H1 (cell line): ENCODE results near the gene EVPLL. TPM values are rescaled to one million over a fixed set of nuclear protein-coding genes. Genes with fewer than 3 reads are reported as not detected.

Experiments
- CTCF ChIA-PET: fragments of 300-600 bp; sonication (Branson Sonifier 250); formaldehyde crosslinking; loops from one replicate; lab custom pipeline; 2021; ENCODE audit not compliant: partially characterized antibody; lab: Charles Lee
- POLR2A ChIA-PET: fragments of 300-600 bp; sonication (Branson Sonifier 250); formaldehyde crosslinking; loops from one replicate; lab custom pipeline; 2021; ENCODE audit warnings: inconsistent platforms; ENCODE audit not compliant: partially characterized antibody; lab: Charles Lee
- DNase-seq, 2 experiments: peaks; one replicate each; pipeline versions ENCODE4 v3.0.0 to v3.0.0-alpha.2; 2010 to 2022; ENCODE audit warnings: low spot score in 2 of 2, low read depth in 1 of 2, mixed read lengths in 1 of 2
- FAIRE-seq: peaks from 2 replicates; lab custom pipeline; 2011; peaks lifted over from hg19 to GRCh38; lab: Jason Lieb, UNC
- H2AFZ ChIP-seq: 2 replicates; pipeline ENCODE4 v1.8.1; 2012; ENCODE audit warnings: low read length, inconsistent platforms
- H2AK5ac ChIP-seq: 2 replicates; pipeline ENCODE4 v1.6.1; 2013; ENCODE audit warnings: low read depth, low read length
- H2BK120ac ChIP-seq: replicated peaks from 2 replicates; pipeline ENCODE3; 2013; ENCODE audit warnings: low read depth, low read length, inconsistent platforms
- H2BK12ac ChIP-seq: 2 replicates; pipeline ENCODE4 v1.6.1; 2013; ENCODE audit warnings: low read depth, low read length
- H2BK15ac ChIP-seq: 2 replicates; pipeline ENCODE4 v1.6.1; 2013; ENCODE audit warnings: low read length
- H2BK20ac ChIP-seq: 2 replicates; pipeline ENCODE4 v1.6.1; 2013; ENCODE audit warnings: low read length
- H2BK5ac ChIP-seq: 2 replicates; pipeline ENCODE4 v1.6.1; 2013; ENCODE audit warnings: low read depth, low read length
- H3K14ac ChIP-seq: 2 replicates; pipeline ENCODE4 v1.6.1; 2013; ENCODE audit warnings: inconsistent platforms; ENCODE audit not compliant: insufficient read length
- H3K18ac ChIP-seq: 2 replicates; pipeline ENCODE4 v1.6.1; 2013; ENCODE audit warnings: low read length; ENCODE audit errors: extremely low read depth
- H3K23ac ChIP-seq: 2 replicates; pipeline ENCODE4 v1.6.1; 2013; ENCODE audit warnings: inconsistent platforms; ENCODE audit not compliant: insufficient read length
- H3K23me2 ChIP-seq: 2 replicates; pipeline ENCODE4 v1.6.1; 2013; ENCODE audit warnings: low read depth, low read length
- H3K27ac ChIP-seq: 2 replicates; pipeline ENCODE4 v1.6.1; 2011; ENCODE audit warnings: low read depth, low read length, inconsistent platforms
- H3K27me3 ChIP-seq, 4 experiments: replicated peaks in 1 of 4; 1 replicate in 1 of 4; 2 replicates in 3 of 4; pipeline versions ENCODE4 v1.6.1 to v1.8.1; 2011 to 2013; ENCODE audit warnings: low read length in 3 of 4, mild to moderate bottlenecking in 3 of 4, inconsistent platforms in 2 of 4, mixed read lengths in 2 of 4, moderate library complexity in 1 of 4; ENCODE audit not compliant: control insufficient read depth in 3 of 4, insufficient read depth in 3 of 4; ENCODE audit errors: extremely low read depth in 1 of 4
- H3K36me3 ChIP-seq, 4 experiments: 2 replicates each; pipeline versions ENCODE4 v1.6.1 to v1.8.1; 2011 to 2013; ENCODE audit warnings: mild to moderate bottlenecking in 4 of 4, low read length in 3 of 4, moderate library complexity in 2 of 4, control low read depth in 1 of 4, inconsistent platforms in 1 of 4; ENCODE audit not compliant: insufficient read depth in 4 of 4, control insufficient read depth in 2 of 4
- H3K4ac ChIP-seq: replicated peaks from 2 replicates; pipeline ENCODE3; 2013; ENCODE audit warnings: low read length, low read depth, mixed read lengths, inconsistent platforms; ENCODE audit not compliant: insufficient read length
- H3K4me1 ChIP-seq, 4 experiments: replicated peaks in 1 of 4; 1 replicate in 1 of 4; 2 replicates in 3 of 4; pipeline versions ENCODE4 v1.6.1 to v1.8.1; 2011 to 2013; ENCODE audit warnings: low read length in 3 of 4, inconsistent platforms in 2 of 4, mixed read lengths in 1 of 4; ENCODE audit not compliant: insufficient read depth in 4 of 4, control insufficient read depth in 3 of 4
- H3K4me2 ChIP-seq, 2 experiments: 2 replicates each; pipeline versions ENCODE4 v1.6.1 to v1.8.1; 2011 to 2013; ENCODE audit warnings: low read depth in 2 of 2, low read length in 2 of 2, control low read depth in 1 of 2, inconsistent platforms in 1 of 2, mild to moderate bottlenecking in 1 of 2; ENCODE audit not compliant: insufficient read depth in 1 of 2
- H3K4me3 ChIP-seq, 4 experiments: fragments of 200-600, 300-600 bp in 1 of 4; sonication (generic), shearing (Covaris generic), sonication (Bioruptor Twin) in 1 of 4; 2 replicates each; pipeline versions ENCODE4 v1.5.1 to v1.8.1; 2011 to 2016; ENCODE audit warnings: low read length in 4 of 4, low read depth in 3 of 4, control low read depth in 2 of 4, inconsistent platforms in 2 of 4, mild to moderate bottlenecking in 2 of 4, mixed read lengths in 1 of 4, moderate library complexity in 1 of 4; ENCODE audit not compliant: insufficient read depth in 2 of 4; ENCODE audit errors: extremely low read depth in 1 of 4
- H3K56ac ChIP-seq: replicated peaks from 2 replicates; pipeline ENCODE3; 2013; ENCODE audit warnings: low read depth, mild to moderate bottlenecking, mixed read lengths, low read length, inconsistent platforms; ENCODE audit not compliant: insufficient read length
- H3K79me1 ChIP-seq: 2 replicates; pipeline ENCODE4 v1.6.1; 2013; ENCODE audit warnings: low read depth, low read length, control low read depth
- H3K79me2 ChIP-seq, 2 experiments: 2 replicates each; pipeline versions ENCODE4 v1.6.1 to v1.8.1; 2012 to 2013; ENCODE audit warnings: low read length in 2 of 2, mild to moderate bottlenecking in 2 of 2, inconsistent platforms in 1 of 2; ENCODE audit not compliant: insufficient read depth in 2 of 2, control insufficient read depth in 1 of 2
- H3K9ac ChIP-seq, 4 experiments: replicated peaks in 1 of 4; 1 replicate in 1 of 4; 2 replicates in 3 of 4; pipeline versions ENCODE4 v1.6.1 to v1.8.1; 2011 to 2013; ENCODE audit warnings: low read depth in 3 of 4, low read length in 3 of 4, control low read depth in 2 of 4, mild to moderate bottlenecking in 2 of 4, moderate library complexity in 2 of 4, inconsistent platforms in 1 of 4; ENCODE audit errors: extremely low read depth in 1 of 4
- H3K9me3 ChIP-seq, 2 experiments: 2 replicates each; pipeline versions ENCODE4 v1.6.1 to v1.8.1; 2012 to 2013; ENCODE audit warnings: mild to moderate bottlenecking in 2 of 2, moderate library complexity in 2 of 2, control low read depth in 1 of 2, inconsistent platforms in 1 of 2, low read depth in 1 of 2, low read length in 1 of 2, mixed read lengths in 1 of 2; ENCODE audit not compliant: insufficient read depth in 2 of 2
- H4K20me1 ChIP-seq, 2 experiments: replicated peaks in 1 of 2; 2 replicates each; pipeline versions ENCODE3 to v1.8.1; 2011 to 2013; ENCODE audit warnings: inconsistent platforms in 2 of 2, low read length in 2 of 2, mild to moderate bottlenecking in 1 of 2; ENCODE audit not compliant: insufficient read depth in 2 of 2, control insufficient read depth in 1 of 2
- H4K5ac ChIP-seq: 2 replicates; pipeline ENCODE4 v1.6.1; 2013; ENCODE audit warnings: low read length, low read depth, mixed read lengths, inconsistent platforms; ENCODE audit not compliant: insufficient read length
- H4K8ac ChIP-seq: 2 replicates; pipeline ENCODE4 v1.8.0; 2013; ENCODE audit warnings: mild to moderate bottlenecking, moderate library complexity, low read length, inconsistent platforms; ENCODE audit not compliant: insufficient read depth; ENCODE audit errors: extremely low read depth
- H4K91ac ChIP-seq: replicated peaks from 2 replicates; pipeline ENCODE3; 2013; ENCODE audit warnings: low read length, mixed read lengths, inconsistent platforms; ENCODE audit not compliant: insufficient read length
- BRCA1 ChIP-seq: IDR thresholded peaks from 2 replicates; pipeline ENCODE4 v1.6.1; 2012; ENCODE audit warnings: low read depth, low read length, improper control_type of control experiment
- GABPA ChIP-seq: IDR thresholded peaks from 2 replicates; pipeline ENCODE4 v1.6.1; 2011; ENCODE audit warnings: mild to moderate bottlenecking, low read length, moderate library complexity, borderline replicate concordance; ENCODE audit not compliant: insufficient read depth
- YY1 ChIP-seq: IDR thresholded peaks from 2 replicates; pipeline ENCODE4 v1.6.1; 2011; ENCODE audit warnings: low read depth, mild to moderate bottlenecking, low read length
- WGBS, 2 experiments: shearing (Covaris generic) in 1 of 2; methylation state at CpG; one replicate each; pipeline versions ENCODE4 v1.1.6 to v1.1.7; 2013 to 2015; ENCODE audit warnings: low lambda C conversion rate in 2 of 2, mixed read lengths in 2 of 2, inconsistent platforms in 1 of 2, low coverage in 1 of 2, missing lambda C conversion rate in 1 of 2; ENCODE audit not compliant: insufficient replicate concordance in 2 of 2, insufficient coverage in 1 of 2, insufficient read length in 1 of 2; ENCODE audit errors: extremely low coverage in 1 of 2, missing lambda C conversion rate in 1 of 2; 5-methylcytosine and 5-hydroxymethylcytosine counted together
- polyA plus RNA-seq, 7 experiments: library from polyadenylated mRNA; depleted of rRNA in 3 of 7; stranded (reverse) in 5 of 7; unstranded in 2 of 7; fragments of >200 nt in 5 of 7; fragments of 200-250 nt in 2 of 7; gene quantifications; 1 replicate in 5 of 7; 2 replicates in 1 of 7; 4 replicates in 1 of 7; pipeline versions ENCODE4 v1.2.1 to v1.2.3, GENCODE V29; 2011 to 2013; ENCODE audit warnings: missing spikeins in 2 of 7, mixed read lengths in 2 of 7
- total RNA-seq: library from RNA; stranded (reverse); fragmentation: NEBNext Ultra II Directional; extraction: Animal tissue kit (Norgen Biotek cat#: 25700); gene quantifications from 2 replicates; pipeline ENCODE4 v1.2.1, GENCODE V29; 2021

EVPLL gene
- total and polyA plus RNA-seq, 2 of the 8 experiments (the other 6 are each of a cell fraction or from before 2014, with no cell fraction given): 0.06 TPM; not detected in 1

- no peak overlapping the region for H2BK12ac ChIP-seq
- DNase-seq: no peak
- H3K4me1 ChIP-seq: no peaks in the 10 kb centered on the region
- no peaks in the 10 kb centered on the region; the same call in 1 of the 2 replicates for H3K79me1 ChIP-seq
- no peak overlapping the region for H2AFZ ChIP-seq
- H2BK120ac ChIP-seq: no peak overlapping the region
- no peaks in the 10 kb centered on the region for H3K23me2 ChIP-seq
- no peak overlapping the region for H2AK5ac ChIP-seq
- 92% methylated on average over 4 of the region's 4 CpGs; no CpG with 5 or more reads in 1 of the 2 experiments for WGBS, 2 experiments
- H3K56ac ChIP-seq: no peak overlapping the region
- CTCF ChIA-PET: interaction anchor here (1.0 to 7.6 kb wide), 3 partner anchors 9 to 15 kb away, joined by 3 to 58 read pairs (median 4); no protein-coding TSS in a partner anchor
- no peak for FAIRE-seq
- no peak overlapping the region for H3K4me2 ChIP-seq
- no peak overlapping the region for H3K23ac ChIP-seq
- H4K8ac ChIP-seq: peak overlapping the region; percentile 31
- H3K27me3 ChIP-seq: no peaks in the 10 kb centered on the region
- H4K91ac ChIP-seq: no peak overlapping the region
- H3K79me2 ChIP-seq: no peaks in the 10 kb centered on the region
- H2BK20ac ChIP-seq: no peak overlapping the region
- H2BK15ac ChIP-seq: no peak overlapping the region
- no peak overlapping the region for H3K4ac ChIP-seq
- H4K20me1 ChIP-seq: peaks cover 4% of the 10 kb centered on the region in 2 experiments
- no peak overlapping the region for H2BK5ac ChIP-seq
- TF ChIP-seq YY1 (no peak), GABPA (no peak), BRCA1 (no peak)
- POLR2A ChIA-PET: interaction anchor here (5.5 to 6.3 kb wide), 2 partner anchors 13 to 14 kb away, joined by 37 to 52 read pairs; no protein-coding TSS in a partner anchor
- no peak overlapping the region for H4K5ac ChIP-seq
- H3K18ac ChIP-seq: no peak overlapping the region
- H3K9ac ChIP-seq: no peak overlapping the region
- H3K14ac ChIP-seq: no peak overlapping the region
- H3K4me3 ChIP-seq: no peak overlapping the region
- H3K9me3 ChIP-seq: peaks cover 0 to 4% of the 10 kb centered on the region in 2 experiments; a peak in 1 of 4 replicates
- peaks cover 26 to 56% (median 43%) of the 10 kb centered on the region in 4 experiments for H3K36me3 ChIP-seq
- H3K27ac ChIP-seq: no peak overlapping the region
These were observed 44.6 kb upstream of the EVPLL start for GRCh38 chr17:18332909-18333489.
